ENCODE data around the gene MFN2.

The MFN2 gene

DNA sequence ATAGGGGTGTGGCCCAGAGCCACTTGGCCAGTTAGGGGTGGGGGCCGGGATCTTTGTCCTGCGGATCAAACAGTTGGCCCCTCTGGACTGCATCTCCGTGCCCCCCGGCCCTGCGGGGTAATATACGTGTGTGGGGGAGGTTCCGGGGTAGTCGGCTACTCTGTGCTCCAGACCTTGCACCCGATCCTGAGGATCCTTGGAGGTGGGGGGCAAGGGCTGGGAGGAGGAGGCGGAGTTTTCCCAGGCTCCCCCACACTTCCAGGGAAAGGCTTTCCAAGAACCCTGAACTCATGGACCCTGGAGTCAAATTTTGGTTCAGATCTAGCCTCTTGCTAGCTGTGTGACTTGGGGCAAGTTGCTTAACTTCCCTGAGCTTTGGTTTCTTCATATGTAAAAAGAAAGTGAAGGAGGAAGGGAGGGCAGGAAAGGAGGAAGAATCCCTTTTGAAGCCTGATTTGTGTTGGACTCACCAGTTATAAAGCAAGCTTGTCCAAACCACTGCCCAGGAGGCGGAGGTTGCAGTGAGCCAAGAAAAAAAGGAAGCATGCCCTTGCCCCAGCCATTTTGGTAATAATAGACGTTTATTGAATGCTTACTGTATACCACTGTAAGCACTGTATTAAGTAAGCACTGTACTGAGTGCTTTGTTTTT lies 39.7 kb downstream of the MFN2 start (continued):
- TF ChIP-seq ZNF175 (tag by site-specific recombination; IDR thresholded peaks at IDR 0.05) (no peak), SCRT2 (tag by site-specific recombination; IDR thresholded peaks at IDR 0.05) (0 out of 2 replicates have a peak, but pooled peaks have one; percentile 9), ZNF501 (tag by site-specific recombination; IDR thresholded peaks at IDR 0.05) (no peak), ZNF791 (tag by site-specific recombination; IDR thresholded peaks at IDR 0.05) (no peak), ZNF76 (tag by site-specific recombination; IDR thresholded peaks at IDR 0.05; ENCODE audit: borderline replicate concordance, low read depth) (peak; percentile 9; the same call in 1 of the 2 replicates), ZNF266 (tag by site-specific recombination; IDR thresholded peaks at IDR 0.05; ENCODE audit: low read depth) (no peak), ZNF701 (tag by site-specific recombination; IDR thresholded peaks at IDR 0.05) (no peak), ZFP37 (tag by site-specific recombination; IDR thresholded peaks at IDR 0.05) (peak; percentile 22; the same call in 1 of the 2 replicates), ZNF394 (tag by site-specific recombination; IDR thresholded peaks at IDR 0.05; ENCODE audit: borderline replicate concordance) (no peak), ZBTB21 (tag by site-specific recombination; IDR thresholded peaks at IDR 0.05) (no peak), ZNF585B (tag by site-specific recombination; IDR thresholded peaks at IDR 0.05) (no peak)

DNA sequence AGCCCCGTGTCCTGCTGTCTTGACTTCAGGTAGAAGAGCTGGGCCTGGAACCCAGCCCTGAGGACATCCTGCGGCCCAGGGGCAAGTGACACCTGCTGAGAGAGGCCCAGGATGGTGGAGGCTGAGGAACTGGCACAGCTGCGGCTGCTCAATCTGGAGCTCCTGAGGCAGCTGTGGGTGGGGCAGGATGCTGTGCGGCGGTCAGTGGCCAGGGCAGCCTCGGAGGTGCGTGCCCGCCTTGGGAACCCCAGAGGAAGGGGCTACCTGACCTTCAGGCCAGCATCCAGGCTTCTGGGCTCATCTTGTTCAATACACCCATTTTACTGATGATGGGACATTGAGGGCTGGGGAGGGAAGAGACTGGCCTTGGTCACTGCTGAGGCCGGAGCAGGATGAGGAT lies 41.4 kb downstream of the MFN2 start:
- POLR2A ChIA-PET: no interaction called here
- no peaks in the 10 kb centered on the region for H3K9me3 ChIP-seq (ENCODE audit: control insufficient read depth, insufficient read depth, low read depth, low read length)
- peaks cover 3 to 48% of the 10 kb centered on the region in 2 experiments; a peak in 2 of 3 replicates for H3K36me3 ChIP-seq (ENCODE audit: control insufficient read depth in 2 of 2, insufficient read depth in 1 of 2, low read length in 2 of 2)
- no peak overlapping the region for H3K4me3 ChIP-seq (ENCODE audit: low read depth, low read length)
- TF ChIP-seq, protein P1, sequence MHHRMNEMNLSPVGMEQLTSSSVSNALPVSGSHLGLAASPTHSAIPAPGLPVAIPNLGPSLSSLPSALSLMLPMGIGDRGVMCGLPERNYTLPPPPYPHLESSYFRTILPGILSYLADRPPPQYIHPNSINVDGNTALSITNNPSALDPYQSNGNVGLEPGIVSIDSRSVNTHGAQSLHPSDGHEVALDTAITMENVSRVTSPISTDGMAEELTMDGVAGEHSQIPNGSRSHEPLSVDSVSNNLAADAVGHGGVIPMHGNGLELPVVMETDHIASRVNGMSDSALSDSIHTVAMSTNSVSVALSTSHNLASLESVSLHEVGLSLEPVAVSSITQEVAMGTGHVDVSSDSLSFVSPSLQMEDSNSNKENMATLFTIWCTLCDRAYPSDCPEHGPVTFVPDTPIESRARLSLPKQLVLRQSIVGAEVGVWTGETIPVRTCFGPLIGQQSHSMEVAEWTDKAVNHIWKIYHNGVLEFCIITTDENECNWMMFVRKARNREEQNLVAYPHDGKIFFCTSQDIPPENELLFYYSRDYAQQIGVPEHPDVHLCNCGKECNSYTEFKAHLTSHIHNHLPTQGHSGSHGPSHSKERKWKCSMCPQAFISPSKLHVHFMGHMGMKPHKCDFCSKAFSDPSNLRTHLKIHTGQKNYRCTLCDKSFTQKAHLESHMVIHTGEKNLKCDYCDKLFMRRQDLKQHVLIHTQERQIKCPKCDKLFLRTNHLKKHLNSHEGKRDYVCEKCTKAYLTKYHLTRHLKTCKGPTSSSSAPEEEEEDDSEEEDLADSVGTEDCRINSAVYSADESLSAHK (tag by site-specific recombination; IDR thresholded peaks at IDR 0.05): no peak
- TF ChIP-seq ZNF202 (tag by site-specific recombination; IDR thresholded peaks at IDR 0.05; ENCODE audit: borderline replicate concordance) (no peak), ZNF830 (tag by site-specific recombination; IDR thresholded peaks at IDR 0.05; ENCODE audit: low read depth) (no peak), KLF16 (tag by site-specific recombination; IDR thresholded peaks at IDR 0.05) (no peak), GLI2 (tag by site-specific recombination; IDR thresholded peaks at IDR 0.05; ENCODE audit: borderline replicate concordance, low read depth) (no peak), ZNF433 (tag by site-specific recombination; IDR thresholded peaks at IDR 0.05; ENCODE audit: low read depth) (no peak), ZNF701 (tag by site-specific recombination; IDR thresholded peaks at IDR 0.05) (no peak), ZNF302 (tag by site-specific recombination; IDR thresholded peaks at IDR 0.05; ENCODE audit: low read depth) (no peak), ZNF335 (tag by site-specific recombination; conservative IDR thresholded peaks at IDR 0.05) (no peak), ZNF768 (tag by site-specific recombination; IDR thresholded peaks at IDR 0.05) (no peak), GLIS1 (tag by site-specific recombination; IDR thresholded peaks at IDR 0.05) (no peak), ZNF155 (tag by site-specific recombination; IDR thresholded peaks at IDR 0.05) (no peak), ZNF555 (tag by site-specific recombination; conservative IDR thresholded peaks at IDR 0.05) (no peak), ZNF146 (tag by site-specific recombination; IDR thresholded peaks at IDR 0.05) (no peak), ZNF423 (tag by site-specific recombination; IDR thresholded peaks at IDR 0.05) (no peak), ZNF791 (tag by site-specific recombination; IDR thresholded peaks at IDR 0.05) (no peak), ZNF404 (tag by site-specific recombination; IDR thresholded peaks at IDR 0.05) (no peak)
- TF ChIP-seq, protein P2, sequence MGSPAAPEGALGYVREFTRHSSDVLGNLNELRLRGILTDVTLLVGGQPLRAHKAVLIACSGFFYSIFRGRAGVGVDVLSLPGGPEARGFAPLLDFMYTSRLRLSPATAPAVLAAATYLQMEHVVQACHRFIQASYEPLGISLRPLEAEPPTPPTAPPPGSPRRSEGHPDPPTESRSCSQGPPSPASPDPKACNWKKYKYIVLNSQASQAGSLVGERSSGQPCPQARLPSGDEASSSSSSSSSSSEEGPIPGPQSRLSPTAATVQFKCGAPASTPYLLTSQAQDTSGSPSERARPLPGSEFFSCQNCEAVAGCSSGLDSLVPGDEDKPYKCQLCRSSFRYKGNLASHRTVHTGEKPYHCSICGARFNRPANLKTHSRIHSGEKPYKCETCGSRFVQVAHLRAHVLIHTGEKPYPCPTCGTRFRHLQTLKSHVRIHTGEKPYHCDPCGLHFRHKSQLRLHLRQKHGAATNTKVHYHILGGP (tag by site-specific recombination; IDR thresholded peaks at IDR 0.05): no peak
- no peaks in the 10 kb centered on the region for H3K4me1 ChIP-seq (ENCODE audit: control insufficient read depth, insufficient read depth, low read length)
- CTCF ChIA-PET: no interaction called here
- no peak overlapping the region for H3K27ac ChIP-seq (ENCODE audit: extremely low read depth, low read depth, low read length)
